ENCODE measurements around the gene RBM15.
A peak's percentile ranks its signal among the peaks of the same experiment; 100 is the strongest.

The RBM15 gene

GRCh38 chr1:110338886-110339406 is at the start of gene RBM15:
Gene RBM15 (plus strand): TSS chr1:110339377. CDS start chr1:110339406, 29 bp downstream.
- peak; percentile 87 to 92 for DNase-seq

- DNase-seq, result no peak
Observed at GRCh38 chr1:110291241-110292030, 47.7 kb upstream of the RBM15 start.

- DNase-seq, result no peak
Observed at GRCh38 chr1:110292031-110292741, 47.0 kb upstream of the RBM15 start.

DNA sequence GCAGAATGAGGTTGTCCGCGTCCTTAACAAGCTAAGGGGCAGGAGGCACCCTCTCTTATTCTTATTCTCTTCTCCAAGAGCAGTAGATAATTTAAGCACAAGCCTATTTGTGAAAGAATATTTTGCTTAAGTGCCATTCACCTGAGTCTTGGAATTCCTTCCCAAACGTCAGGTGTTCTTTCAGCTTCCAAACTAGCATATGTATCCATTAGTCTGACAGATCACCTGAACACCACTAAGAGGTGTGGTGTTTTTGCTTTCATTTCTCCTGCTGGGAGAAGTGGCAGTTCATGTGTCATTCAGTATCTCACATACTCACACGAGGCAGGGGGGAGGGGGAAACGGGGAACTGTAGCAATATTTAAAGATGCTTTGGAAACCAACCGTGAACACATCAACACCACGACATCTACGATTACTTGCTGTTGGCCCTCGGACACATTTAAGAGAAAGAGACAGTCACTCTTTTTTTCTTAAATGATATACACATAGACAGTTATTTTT is 45.5 kb upstream of the RBM15 start:
- DNase-seq, result no peak

- no peak for DNase-seq
Observed at GRCh38 chr1:110294308-110294707, 44.9 kb upstream of the RBM15 start.

GRCh38 chr1:110298991-110299390 is 40.2 kb upstream of the RBM15 start:
- DNase-seq, result no peak

- no peak for DNase-seq
Observed at GRCh38 chr1:110300412-110301085, 38.6 kb upstream of the RBM15 start.

GRCh38 chr1:110302836-110303235 is 36.3 kb upstream of the RBM15 start:
- no peak for DNase-seq

- DNase-seq, result no peak
Observed at GRCh38 chr1:110305900-110306420, 33.2 kb upstream of the RBM15 start.

- no peak for DNase-seq
Observed at GRCh38 chr1:110307239-110307974, 31.8 kb upstream of the RBM15 start.

GRCh38 chr1:110308247-110308646 is 30.9 kb upstream of the RBM15 start:
- DNase-seq, result no peak

GRCh38 chr1:110309139-110309538 is 30.0 kb upstream of the RBM15 start:
- no peak for DNase-seq

DNA sequence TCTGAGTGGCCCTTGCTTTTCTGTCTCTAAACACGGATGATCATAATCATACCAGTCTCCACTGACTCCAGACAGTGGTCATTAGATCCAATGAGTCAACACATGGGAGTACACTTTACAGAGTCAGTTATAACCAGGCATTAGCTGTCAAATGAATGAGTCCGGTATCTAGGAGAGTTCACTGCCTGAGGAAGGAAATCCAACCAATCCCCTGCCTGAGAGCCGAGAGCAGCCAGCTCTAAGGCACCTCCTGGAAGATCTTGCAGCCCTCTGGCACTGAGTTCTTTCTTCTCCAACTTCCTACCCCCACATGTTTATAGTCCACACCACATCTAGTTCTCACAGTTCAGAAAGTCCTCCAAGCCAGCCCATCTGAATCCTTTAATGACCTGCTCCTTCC is 29.4 kb upstream of the RBM15 start:
- no peak for DNase-seq

DNA sequence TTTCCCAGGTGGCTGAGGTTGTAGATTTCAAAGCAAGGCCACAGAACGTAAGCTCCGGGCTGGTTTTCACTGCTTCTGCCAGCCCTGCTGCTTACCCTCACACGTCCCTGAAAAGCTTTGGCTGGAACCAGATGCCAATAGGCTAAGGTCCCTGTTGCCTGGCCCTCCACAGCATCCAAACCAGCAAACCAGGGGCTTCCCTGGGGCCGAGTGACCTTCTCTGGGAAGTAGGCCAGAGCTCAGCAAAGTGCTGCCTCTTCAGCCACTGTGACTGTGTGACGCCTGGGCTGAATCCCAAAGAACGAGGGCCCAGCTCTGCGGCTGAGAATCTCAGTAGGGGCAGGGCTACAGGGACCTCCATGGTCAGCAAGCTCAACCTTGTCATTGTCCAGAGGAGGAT is 28.9 kb upstream of the RBM15 start:
- DNase-seq, result no peak

DNA sequence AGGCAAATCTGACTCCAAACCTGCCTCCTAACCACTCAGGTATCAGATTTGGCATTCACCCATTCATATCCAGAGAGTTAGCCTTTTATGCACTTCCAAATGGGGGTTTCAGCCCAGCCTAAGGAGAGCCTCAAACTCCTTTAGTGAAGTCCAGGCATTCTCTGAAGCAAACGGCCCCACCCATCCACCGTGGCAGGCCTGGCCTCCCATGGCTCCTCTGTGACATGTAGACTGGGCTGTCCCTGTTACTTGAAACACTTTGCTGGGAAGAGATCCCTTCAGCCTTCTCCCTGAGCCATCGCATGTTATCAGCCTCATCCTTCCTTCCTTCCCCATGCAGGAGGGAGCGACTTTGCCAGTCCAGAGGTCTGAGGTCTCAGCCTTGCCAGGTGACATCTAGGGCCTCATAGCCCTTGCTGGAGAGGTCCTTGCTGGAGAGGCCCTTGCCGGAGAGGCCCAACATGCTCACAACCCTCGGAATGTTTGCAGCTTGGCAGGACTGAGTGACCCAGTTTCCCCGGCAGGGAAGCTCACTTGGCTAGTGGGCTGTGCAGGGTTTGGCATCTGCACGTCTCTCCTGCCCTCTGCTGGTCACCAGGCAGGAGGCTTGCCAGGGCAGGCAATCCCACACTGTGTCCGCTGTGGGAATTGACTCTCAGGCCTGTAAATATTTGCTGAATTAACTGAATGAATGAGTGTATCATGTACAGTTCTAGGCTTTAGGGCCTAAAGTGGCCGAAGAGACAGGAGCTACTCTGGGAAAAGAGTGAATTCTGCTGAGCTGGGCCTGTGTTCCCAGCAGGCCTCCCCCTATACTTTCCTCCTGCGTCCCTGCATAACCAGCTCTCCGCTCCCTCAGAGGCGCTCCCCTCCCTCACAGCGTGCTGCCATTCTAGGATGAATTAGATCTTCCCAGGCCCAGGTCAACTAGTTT is 26.7 kb upstream of the RBM15 start:
- peak; percentile 70 for DNase-seq

- no peak for DNase-seq
Observed at GRCh38 chr1:110316735-110317134, 22.4 kb upstream of the RBM15 start.

DNA sequence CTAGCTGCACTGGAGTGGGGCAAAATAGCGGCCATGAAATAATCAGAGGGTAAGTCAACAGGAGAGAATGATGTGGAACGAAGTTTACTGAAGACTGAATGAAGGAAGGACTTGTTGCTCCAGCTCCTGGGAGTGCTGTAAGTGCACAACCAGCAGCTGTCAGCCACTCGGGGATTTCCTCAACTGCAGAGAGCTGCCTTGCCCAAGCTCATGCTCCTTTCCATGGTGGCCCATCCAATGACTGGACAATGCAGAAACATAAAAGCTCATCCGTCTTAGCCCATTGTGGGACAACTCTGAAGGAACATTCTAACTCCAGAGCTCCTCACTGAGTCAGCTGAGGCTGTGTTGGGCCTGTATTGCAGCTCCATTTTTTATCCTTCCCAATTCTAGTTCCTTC is 21.1 kb upstream of the RBM15 start:
- no peak for DNase-seq

DNA sequence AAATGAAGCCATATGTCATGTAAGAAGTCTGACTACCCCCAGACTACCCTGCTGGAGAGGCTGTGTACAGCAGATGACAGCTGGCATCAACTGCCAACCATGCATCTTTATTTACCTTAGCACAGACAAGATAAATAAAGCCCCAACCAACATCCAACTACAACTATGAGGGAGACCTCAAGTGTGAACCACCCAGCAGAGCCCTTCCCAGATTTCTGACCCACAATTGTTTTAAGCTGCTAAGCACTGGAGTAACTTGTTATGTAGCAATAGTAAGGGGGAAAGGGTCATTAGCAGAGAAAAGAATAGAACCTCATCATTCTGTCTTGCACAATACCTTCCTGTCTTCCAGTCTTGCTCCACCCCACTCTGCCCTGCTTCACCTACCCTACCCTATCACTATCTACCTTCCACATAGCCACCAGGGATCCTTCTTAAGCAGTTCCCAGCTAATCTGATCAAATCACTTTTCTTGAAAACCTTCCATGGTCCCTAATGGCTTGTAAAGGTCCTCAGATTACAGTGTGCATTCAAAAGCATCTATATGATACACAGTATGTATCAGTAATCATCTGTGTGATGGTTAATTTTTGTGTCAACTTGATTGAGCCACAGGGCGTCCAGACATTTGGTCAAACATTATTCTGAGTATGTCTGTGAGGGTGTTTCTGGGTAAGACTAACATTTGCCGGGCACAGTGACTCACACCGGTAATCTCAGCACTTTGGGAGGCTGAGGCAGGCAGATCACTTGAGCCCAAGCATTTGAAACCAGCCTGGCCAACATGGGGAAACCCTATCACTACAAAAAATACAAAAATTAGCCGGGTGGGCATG is 19.6 kb upstream of the RBM15 start:
- no peak for DNase-seq

GRCh38 chr1:110320168-110320518 is 19.0 kb upstream of the RBM15 start:
- no peak for DNase-seq

DNA sequence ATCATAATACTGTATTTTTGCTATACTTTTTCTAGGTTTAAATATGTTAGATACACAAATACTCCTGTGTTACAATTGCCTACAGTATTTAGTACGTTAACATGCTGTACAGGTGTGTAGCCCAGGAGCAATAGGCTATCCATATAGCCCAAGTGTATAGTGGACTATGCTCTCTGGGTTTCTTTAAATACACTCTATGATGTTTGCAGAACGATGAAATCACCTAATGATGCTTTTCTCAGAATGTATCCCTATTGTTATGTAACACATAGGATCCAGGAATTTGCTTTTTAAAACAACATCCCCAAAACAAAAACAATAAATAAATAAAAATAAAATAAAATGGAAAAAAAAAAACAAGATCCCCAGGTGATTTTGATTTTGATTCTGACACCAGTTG is 18.1 kb upstream of the RBM15 start:
- DNase-seq, result no peak

All from stimulated activated CD4-positive, alpha-beta T cell treated with anti-CD3 and anti-CD28 coated beads, Interleukin-2, amount 100 ng/mL, for 48 hours (primary cell).